ENCODE measurements around the gene TOM1L2.

The TOM1L2 gene

GRCh38 chr17:17844500-17844899, 127.7 kb downstream of the TOM1L2 start:
- no peak for DNase-seq

GRCh38 chr17:17844079-17844478, 128.1 kb downstream of the TOM1L2 start:
- no peak for DNase-seq

GRCh38 chr17:17843096-17843495, 129.1 kb downstream of the TOM1L2 start:
- no peak for DNase-seq

DNA sequence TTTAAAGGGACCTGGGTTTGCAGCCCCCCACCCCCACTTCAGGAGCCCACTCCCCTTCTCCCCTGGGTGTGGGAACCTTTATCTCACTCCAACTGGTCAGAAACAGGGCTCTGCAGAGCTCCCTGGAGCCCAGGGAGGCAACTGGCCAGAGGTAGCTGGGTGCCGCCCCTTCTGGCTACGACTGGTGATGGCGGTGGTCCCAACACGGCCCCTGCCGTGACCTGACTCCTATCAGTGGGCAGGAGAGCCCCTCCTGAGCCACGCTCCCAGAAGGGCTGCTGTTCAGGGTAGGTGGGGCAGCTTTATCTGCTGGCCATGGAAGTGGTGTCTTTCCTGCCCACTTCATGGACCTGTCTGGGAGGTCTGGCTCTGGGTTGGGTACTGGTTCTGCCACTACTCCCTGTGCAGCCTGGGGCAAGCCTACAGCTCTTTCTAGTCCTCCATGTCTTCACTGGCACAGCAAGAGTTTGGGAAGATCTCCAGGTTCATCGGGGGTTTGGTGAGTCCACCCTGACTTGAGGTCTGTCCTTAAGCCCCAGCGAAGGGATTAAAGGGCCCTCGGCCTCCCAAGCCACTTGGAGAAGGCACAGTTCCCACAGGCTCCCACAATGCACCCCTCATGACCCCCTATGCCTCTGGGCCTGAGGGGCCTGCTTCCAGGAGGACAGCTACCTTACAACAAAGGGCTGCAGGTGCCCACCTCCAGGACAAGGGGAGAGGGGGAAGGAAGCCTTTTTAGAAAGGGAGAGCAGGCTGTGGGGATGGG, 129.9 kb downstream of the TOM1L2 start:
- no peak for DNase-seq

- DNase-seq = no peak
These were observed 130.6 kb downstream of the TOM1L2 start for GRCh38 chr17:17841601-17842025.

DNA sequence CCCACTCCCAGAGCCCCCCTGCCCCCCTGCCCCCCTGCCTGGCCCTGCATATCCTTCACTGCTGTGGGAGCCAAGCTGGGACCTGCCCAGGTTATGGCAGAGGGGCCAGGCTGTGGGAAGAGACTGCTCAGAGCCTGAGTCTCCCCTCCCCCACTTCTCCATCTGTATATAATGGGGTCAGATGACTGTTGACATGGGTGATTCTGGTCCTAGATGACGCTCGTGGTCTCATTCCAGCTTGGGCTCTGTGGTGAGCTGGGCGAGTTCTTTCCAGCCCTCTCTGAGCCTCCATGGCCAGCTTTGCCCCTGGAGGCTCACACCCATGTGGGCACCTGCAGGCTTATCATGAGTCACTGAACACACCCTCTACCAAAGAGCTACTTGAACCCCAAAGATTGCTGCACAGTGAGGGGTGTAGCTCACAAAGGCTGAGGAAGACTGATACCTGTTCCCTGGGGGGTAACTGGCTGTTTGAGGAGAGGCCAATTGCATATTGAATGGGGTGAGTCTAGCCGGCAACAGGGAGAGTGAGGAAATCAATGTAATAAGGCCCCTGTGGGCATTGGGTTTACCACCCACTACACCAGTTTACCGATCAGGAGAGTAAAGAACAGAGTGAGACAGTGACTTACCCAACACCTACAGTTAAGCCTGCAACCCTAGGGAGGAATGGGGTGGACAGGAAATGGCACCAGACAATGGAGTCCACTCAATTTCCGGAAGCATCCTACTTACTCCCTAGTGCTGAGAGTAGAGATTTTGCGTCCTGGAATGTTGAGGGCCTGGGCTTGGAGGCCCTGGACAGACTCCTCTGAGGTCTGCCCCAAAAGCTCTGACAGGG, 131.2 kb downstream of the TOM1L2 start:
- no peak for DNase-seq

DNA sequence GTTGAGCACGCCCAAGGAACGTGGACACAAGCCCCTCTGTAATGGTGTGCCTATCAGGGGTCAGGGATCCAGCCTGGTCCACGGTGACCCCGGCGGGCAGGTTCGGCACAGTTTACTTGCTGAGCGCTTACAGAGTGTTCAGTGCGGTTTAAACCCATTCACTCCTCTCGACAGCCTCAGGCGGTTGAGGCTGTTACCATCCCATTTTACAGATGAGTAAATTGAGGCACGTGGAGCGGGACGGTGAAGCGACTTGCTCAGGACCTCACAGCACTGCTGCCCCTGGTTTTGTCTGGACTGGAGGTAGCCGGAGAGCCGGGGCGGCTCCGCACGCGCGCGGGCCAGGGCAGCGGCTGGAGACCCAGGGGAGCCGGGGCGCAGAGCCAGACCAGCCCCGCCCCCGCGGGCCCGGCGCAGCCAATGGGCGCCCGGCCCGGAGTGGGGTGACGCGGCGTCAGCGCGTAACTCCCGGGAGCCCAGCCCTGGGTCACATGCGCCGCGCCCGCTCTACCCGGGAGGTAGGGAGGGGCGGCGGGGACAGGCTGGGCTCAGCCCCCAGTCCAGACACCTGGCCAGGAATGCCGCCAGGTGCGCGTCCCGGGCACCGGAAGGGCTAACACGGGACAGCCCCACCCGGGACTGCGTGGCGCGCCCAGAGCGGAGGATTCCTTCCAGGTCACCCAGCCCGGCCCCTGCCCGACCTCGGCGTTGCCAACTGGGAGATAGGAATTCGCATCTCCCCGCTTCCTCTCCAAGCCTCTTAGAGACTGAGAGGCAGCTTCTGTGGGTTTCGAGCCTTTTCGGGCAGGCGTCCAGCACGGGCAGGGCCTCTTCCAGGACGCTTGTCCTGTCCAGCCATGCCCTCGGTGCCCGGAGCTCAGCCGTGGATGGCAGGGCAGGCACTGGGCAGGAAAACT, 132.2 kb downstream of the TOM1L2 start:
- DNase-seq = peak; percentile 74

DNA sequence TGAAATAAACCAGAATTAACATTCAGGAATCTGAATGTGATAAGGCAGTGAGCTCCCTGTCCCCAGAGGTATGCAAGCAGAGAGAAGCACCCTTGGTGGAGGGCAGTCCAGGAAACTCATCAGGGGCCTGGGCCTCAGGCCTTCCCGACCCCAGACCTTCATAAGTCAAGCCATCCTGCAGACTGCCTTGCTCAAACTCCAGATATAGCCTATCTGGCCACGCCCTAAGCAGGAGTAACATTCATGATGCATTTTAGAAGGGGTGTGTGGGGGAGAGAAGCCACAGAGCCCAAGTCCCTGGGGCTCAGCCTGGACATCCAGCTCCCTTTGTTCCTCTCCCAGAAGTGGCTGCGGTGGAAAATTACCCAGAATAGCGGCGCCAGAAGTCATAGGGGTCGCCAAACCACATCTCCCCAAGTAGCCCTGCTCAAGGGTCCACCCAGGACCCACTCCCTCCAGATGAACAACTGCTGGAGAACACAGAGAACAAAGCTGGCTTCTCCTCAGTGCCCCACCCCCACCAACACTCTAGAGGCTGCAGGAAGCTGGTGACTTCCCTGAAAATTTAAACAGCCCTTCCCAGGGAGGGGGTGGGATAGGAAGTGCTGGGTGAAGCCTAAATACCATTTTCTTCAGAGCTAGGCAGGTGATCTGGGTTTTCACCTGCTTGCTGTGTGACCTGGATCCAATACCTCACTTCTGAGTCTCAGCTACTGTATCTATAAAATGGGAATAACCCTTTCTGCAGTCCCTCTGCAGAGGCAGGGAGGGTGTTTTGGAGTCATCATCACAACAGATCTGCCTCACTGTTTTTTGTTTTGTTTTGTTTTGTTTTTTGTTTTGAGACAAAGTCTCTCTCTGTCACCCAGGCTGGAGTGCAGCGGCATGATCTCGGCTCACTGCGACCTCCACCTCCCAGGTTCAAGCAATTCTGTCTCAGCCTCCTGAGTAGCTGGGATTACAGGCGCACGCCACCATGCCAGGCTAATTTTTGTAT, 133.9 kb downstream of the TOM1L2 start:
- DNase-seq = no peak

DNA sequence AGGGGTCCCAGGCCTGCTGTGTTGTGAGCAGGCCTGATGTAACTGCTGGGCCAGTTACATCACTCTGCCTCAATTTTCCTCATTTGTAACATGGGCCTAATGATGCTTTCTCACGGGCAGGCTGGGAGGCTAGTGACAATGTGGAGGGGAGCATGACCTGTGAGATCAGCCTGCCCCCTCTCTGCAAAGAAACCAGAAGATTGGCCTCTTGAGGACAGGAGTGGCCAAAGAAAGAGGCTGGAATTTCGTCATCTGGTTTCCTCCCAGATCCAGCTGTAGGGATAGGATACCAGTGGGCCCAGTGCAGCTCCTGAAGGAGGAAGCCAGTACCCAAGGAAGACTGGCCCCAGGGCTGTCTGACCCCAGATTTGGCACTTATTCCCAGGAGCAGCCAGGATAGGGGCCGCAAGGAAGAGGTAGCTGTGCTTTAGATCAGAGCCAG, 134.8 kb downstream of the TOM1L2 start:
- no peak for DNase-seq

- peak; percentile 22 for DNase-seq
These were observed 135.3 kb downstream of the TOM1L2 start, which contains the start of gene SREBF1 for GRCh38 chr17:17836818-17837379. Gene SREBF1 (minus strand): TSS chr17:17836986. CDS start chr17:17836817, 169 bp downstream.

- peak; percentile 90 for DNase-seq
These were observed 135.9 kb downstream of the TOM1L2 start for GRCh38 chr17:17836250-17836817.

- no peak for DNase-seq
These were observed 136.6 kb downstream of the TOM1L2 start for GRCh38 chr17:17835415-17836249.

DNA sequence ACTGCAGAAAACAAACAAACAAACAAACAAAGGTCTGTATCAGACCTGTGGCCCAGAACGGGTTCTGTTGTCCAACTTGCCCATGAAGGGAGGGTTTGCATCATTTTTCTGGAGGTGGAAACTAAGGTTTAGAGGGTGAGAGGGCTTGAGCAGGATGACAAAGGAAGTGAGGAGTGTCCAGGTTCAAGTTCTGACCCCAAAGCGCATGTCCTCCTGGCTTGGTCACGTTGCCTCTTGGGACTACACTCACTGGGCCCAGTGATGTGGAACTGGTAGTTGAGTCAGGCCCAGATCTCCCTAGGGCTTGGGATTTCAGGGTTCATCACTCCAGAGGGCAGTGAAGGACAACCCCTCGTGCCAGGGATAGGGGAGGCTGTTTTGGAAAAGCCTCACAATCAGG, 137.2 kb downstream of the TOM1L2 start:
- DNase-seq = no peak

DNA sequence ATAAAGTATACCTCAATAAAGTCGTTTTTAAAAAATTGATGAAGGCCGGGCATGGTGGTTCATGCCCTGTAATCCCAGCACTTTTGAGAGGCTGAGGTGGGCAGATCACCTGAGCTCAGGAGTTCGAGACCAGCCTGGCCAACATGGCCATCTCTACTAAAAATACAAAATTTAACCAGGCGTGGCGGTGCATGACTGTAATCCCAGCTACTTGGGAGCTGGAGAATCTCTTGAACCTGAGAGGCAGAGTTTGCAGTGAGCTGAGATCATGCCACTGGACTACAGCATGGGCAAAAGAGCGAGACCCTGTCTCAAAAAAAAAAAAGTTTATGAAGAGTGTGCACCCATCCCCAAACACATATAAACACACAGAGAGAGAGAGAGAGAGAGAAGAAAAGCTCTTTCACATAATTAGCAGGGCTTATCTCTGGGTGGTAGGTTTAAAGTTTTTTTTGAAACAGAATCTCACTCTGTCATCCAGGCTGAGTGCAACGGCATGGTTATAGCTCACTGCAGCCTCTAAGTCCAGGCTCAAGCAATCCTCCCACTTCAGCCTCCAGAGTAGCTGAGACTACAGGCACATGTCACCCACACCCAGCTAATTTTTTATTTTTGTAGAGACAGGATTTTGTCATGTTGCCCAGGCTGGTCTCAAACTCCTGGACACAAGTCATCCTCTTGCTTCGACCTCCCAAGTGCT, 138.4 kb downstream of the TOM1L2 start:
- no peak for DNase-seq

- no peak for DNase-seq
These were observed 140.2 kb downstream of the TOM1L2 start for GRCh38 chr17:17832032-17832363.

DNA sequence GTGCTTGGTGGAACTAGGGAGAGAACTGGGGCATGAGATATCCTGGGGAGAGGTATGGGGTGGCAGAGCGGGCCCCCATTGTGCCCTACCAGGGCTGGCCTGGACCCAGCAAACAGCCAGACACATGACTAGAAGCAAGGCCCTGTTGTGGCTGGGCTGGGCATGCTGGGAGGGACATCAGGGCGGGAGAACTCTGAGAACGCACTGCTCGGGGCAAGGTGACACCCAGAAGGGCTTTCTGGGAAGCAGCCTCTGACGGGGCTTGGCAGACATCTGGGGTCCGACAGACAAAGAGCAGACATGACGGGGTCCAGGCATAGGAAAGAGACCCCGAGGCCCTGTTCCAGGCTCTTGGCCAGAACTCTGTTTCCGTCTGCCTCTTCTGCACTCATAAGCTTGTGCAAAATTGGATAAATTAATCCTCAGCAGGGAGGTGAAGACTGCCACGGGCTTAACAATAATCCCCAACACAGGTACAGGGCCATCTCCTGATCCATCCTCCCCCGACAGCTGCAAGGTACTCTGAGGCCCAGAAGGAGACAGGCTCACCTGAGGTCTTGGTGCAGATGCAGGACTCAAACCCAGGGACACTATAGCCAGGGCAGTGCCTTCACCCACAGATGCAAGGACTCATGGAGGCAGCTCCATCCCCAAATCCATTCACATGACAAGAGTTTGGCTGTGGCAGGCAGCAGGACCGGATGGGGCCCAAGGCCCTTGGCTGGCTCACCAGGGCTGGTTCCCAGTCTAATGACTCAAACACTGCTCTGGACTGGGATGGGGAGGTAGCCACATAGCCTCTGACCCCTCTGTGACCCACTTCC, 140.8 kb downstream of the TOM1L2 start:
- no peak for DNase-seq

DNA sequence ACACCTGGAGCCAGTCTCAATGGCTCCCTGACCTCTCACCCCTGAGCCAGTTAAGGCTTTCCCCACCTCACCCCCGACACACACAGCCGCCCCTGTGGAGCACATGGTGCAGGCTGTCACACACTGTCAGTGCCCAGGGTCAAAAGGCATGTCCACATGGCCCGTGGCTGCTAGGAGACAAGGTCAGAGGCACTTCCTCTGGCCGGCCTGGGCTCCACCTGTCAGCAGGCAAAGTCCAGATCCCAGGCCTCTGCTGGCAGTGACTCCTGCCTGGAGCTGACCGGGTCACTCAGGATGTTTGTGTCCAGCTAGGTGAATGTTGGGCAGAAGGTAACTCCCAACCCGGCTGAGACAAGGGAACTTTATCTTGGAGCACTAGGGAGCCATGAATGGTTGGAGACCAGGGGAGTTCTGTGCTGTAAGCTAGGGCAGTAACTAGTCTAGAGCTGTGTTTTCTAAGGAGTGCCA, 141.4 kb downstream of the TOM1L2 start:
- DNase-seq = no peak

- no peak for DNase-seq
These were observed 142.0 kb downstream of the TOM1L2 start for GRCh38 chr17:17830269-17830567.

Measured in activated effector memory CD4-positive, alpha-beta T cell treated with Interleukin-2 at 50 U/mL for 16 hours (primary cell).